ENCODE results near the gene MDM2.
"Not testable (repeated sequence)": the region's sequence is repeated elsewhere in the genome, so short reads cannot be mapped to it uniquely, and the experiment has no call there.

The MDM2 gene

DNA sequence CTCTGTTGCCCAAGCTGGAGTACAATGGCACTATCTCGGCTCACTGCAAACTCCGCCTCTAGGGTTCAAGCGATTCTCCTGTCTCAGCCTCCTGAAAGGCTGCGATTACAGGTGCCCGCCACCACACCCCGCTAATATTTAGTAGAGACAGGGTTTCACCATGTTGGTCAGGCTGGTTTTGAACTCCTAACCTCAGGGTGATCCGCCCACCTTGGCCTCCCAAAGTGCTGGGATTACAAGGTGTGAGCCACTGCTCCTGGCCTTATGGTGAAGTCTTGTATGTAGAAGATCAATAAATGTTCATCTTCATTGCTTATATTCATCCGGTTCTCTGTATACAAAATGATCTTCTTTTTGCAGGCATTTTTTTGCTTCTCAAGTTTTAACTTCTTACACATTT is 47.8 kb downstream of the MDM2 start:
- no peak overlapping the region for H3K4me3 ChIP-seq (ENCODE audit: low read length)
- H3K9ac ChIP-seq (ENCODE audit: low read length): no peak overlapping the region
- no peaks in the 10 kb centered on the region for H3K27me3 ChIP-seq (ENCODE audit: control insufficient read depth, insufficient read depth, low read length)
- H3K4me1 ChIP-seq (ENCODE audit: control insufficient read depth, insufficient read depth, low read length): no peaks in the 10 kb centered on the region
- no peak overlapping the region for H3K27ac ChIP-seq (ENCODE audit: low read depth, low read length)
- no peaks in the 10 kb centered on the region for H3K36me3 ChIP-seq (ENCODE audit: control insufficient read depth, insufficient read depth, low read length)

DNA sequence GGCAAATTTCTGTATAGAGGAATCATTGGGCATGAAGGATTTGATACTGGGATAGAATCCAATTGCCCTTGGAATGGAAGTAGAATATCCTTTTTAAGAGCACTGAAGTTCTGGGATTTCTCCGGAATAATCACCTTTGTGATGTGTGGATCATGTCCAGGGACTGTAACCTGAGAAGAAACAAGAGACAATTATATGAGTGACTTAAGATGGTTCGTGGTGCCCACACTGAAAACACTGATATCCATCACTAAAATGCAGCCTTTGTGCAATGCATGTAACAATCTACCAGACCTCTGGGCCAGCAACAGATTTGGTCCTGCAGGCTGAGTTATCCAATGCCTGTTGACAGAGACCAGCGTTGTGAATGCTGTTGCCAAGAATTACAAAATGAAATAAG is 48.5 kb downstream of the MDM2 start:
- Histone ChIP-seq H3K4me3 (ENCODE audit: low read length) (no peak overlapping the region), H3K9ac (ENCODE audit: low read length) (no peak overlapping the region), H3K4me1 (ENCODE audit: control insufficient read depth, insufficient read depth, low read length) (no peaks in the 10 kb centered on the region), H3K27me3 (ENCODE audit: control insufficient read depth, insufficient read depth, low read length) (no peaks in the 10 kb centered on the region), H3K27ac (ENCODE audit: low read depth, low read length) (no peak overlapping the region), H3K36me3 (ENCODE audit: control insufficient read depth, insufficient read depth, low read length) (no peaks in the 10 kb centered on the region)

DNA sequence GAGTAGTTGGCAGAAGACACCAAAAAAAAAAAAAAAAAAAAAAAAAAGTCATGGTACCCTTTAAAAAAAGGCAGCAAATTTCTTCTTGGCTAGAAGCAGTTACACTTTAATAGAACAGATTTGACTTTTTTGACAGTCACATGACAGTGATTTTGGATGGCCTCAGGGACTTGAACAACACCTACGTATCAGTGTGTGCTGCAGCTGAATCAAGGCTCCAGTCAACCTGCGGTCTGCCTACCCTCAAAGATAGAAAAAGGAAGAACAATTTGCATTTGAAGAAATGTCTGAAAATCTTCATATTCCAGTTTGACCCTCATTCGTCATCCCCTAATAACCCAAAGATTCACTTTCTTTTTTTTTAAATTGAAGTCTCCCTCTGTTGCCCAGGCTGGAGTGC is 53.9 kb downstream of the MDM2 start:
- no peaks in the 10 kb centered on the region for H3K36me3 ChIP-seq (ENCODE audit: control insufficient read depth, insufficient read depth, low read length)
- no peak overlapping the region for H3K4me3 ChIP-seq (ENCODE audit: low read length)
- no peaks in the 10 kb centered on the region for H3K27me3 ChIP-seq (ENCODE audit: control insufficient read depth, insufficient read depth, low read length)
- H3K4me1 ChIP-seq (ENCODE audit: control insufficient read depth, insufficient read depth, low read length): no peaks in the 10 kb centered on the region
- H3K27ac ChIP-seq (ENCODE audit: low read depth, low read length): no peak overlapping the region
- H3K9ac ChIP-seq (ENCODE audit: low read length): no peak overlapping the region

DNA sequence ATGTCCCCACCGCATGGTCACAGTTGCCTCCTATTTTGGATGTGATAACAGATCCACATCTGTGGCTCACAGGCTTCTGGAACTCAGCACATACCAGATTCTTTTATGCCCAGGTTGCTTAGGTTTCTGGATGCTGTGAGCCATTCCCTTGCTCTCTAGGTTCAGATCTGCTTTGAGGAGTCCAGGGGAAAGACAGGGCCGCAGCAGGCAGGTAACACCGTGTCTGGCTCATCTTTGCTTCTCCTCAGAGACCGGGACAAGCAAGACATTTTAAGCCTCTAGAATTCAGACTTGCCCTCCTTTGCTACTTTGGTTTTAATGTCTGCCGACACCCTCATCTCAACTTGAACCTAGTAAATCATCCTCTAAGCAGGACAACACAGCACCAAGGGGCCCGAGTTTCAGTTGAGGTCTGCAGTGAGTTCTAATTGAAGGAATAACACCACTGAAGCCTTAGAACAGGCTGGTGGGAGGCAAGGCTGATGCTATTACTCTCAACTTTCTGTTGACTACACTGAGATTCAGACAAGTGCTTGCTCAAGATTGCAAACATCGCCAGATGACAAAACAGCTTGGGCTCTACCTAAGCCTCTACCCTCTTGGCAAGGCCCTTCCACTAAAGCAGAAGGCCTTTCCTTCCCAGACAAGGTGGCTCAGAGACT is 55.3 kb downstream of the MDM2 start:
- Histone ChIP-seq H3K36me3 (ENCODE audit: control insufficient read depth, insufficient read depth, low read length) (peaks cover under 1% of the 10 kb centered on the region), H3K27ac (ENCODE audit: low read depth, low read length) (no peak overlapping the region), H3K27me3 (ENCODE audit: control insufficient read depth, insufficient read depth, low read length) (no peaks in the 10 kb centered on the region), H3K4me3 (ENCODE audit: low read length) (no peak overlapping the region), H3K9ac (ENCODE audit: low read length) (no peak overlapping the region), H3K4me1 (ENCODE audit: control insufficient read depth, insufficient read depth, low read length) (no peaks in the 10 kb centered on the region)

DNA sequence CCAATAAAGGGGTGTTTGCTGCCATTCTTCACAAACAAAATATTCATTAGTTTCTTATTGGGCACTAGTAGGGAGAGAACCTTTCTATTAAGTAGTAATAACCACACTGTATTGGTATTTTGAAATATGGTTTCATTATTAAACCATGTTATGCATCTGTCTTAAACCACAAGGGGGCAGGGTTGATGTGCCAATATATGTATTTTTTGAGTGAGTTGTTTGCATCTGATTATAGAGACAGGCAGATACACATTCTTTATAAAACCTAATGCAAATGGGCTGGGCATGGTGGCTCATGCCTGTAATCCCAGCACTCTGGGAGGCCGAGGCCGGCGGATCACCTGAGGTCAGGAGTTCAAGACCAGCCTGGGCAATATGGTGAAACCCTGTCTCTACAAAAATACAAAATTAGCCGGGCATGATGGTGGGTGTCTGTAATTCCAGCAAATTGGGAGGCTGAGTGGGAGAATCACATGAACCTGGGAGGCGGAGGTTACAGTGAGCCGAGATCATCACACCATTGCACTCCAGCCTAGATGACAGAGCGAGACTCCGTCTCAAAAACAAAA is 56.0 kb downstream of the MDM2 start:
- H3K9ac ChIP-seq (ENCODE audit: low read length); H3K27ac ChIP-seq (ENCODE audit: low read depth, low read length); H3K4me3 ChIP-seq (ENCODE audit: low read length); H3K36me3 ChIP-seq (ENCODE audit: control insufficient read depth, insufficient read depth, low read length); H3K4me1 ChIP-seq (ENCODE audit: control insufficient read depth, insufficient read depth, low read length); H3K27me3 ChIP-seq (ENCODE audit: control insufficient read depth, insufficient read depth, low read length): not testable (repeated sequence)

DNA sequence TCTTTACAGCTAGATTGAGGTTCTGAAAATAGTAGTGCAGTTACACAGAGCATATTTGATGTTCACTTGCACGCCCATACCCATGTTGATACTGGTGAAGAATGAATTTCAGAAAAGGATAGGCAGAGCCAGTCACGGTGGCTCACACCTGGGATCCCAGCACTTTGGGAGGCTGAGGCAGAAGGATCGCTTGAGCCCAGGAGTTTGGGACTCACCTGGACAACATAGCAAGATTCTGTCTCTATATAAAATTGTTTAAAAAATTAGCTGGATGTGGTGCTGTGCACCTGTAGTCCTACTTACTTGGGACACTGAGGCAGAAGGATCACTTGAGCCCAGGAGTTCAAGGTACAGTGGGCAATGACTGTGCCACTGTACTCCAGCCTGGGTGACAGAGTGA is 56.6 kb downstream of the MDM2 start:
- no peak overlapping the region for H3K9ac ChIP-seq (ENCODE audit: low read length)
- peaks cover 2% of the 10 kb centered on the region for H3K36me3 ChIP-seq (ENCODE audit: control insufficient read depth, insufficient read depth, low read length)
- no peaks in the 10 kb centered on the region for H3K4me1 ChIP-seq (ENCODE audit: control insufficient read depth, insufficient read depth, low read length)
- no peaks in the 10 kb centered on the region for H3K27me3 ChIP-seq (ENCODE audit: control insufficient read depth, insufficient read depth, low read length)
- no peak overlapping the region for H3K27ac ChIP-seq (ENCODE audit: low read depth, low read length)
- no peak overlapping the region for H3K4me3 ChIP-seq (ENCODE audit: low read length)

DNA sequence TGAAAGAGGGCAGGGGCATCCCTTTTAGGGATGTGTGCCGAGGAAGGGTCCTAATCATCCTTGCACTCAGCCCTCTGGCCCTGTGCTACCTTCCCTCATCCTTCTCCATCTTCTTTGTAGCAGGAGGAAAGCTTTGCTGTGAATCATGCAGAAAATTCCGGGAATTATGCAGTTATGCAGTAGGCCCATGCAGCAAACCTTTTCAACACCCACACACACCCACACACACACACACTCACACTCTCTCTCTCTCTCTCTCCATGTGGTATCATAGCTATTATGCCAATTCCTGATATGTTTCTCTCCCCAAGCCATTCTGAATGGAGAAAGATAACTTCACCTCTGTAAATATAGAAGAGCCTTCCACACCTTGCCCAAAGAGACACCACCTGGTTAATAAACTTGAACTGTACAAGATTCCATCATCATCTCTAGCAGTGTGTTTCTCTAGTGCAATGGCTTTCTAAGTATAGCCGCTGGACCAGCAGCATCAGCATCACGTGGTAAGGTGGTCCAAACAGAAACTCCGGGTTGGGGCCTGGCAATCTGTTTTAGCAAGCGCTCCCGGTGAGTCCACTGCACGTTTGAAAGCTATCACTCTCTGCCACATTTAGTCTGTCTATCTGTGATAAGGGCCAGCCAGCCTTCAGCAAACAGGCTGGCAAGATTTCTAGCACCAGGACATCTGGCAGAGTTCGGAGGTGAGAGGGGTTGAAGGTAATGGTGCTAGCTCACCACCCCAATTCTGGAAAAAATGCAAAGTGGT is 57.6 kb downstream of the MDM2 start:
- peaks cover 2% of the 10 kb centered on the region for H3K36me3 ChIP-seq (ENCODE audit: control insufficient read depth, insufficient read depth, low read length)
- no peak overlapping the region for H3K9ac ChIP-seq (ENCODE audit: low read length)
- no peaks in the 10 kb centered on the region for H3K4me1 ChIP-seq (ENCODE audit: control insufficient read depth, insufficient read depth, low read length)
- no peak overlapping the region for H3K27ac ChIP-seq (ENCODE audit: low read depth, low read length)
- H3K4me3 ChIP-seq (ENCODE audit: low read length): no peak overlapping the region
- H3K27me3 ChIP-seq (ENCODE audit: control insufficient read depth, insufficient read depth, low read length): no peaks in the 10 kb centered on the region

DNA sequence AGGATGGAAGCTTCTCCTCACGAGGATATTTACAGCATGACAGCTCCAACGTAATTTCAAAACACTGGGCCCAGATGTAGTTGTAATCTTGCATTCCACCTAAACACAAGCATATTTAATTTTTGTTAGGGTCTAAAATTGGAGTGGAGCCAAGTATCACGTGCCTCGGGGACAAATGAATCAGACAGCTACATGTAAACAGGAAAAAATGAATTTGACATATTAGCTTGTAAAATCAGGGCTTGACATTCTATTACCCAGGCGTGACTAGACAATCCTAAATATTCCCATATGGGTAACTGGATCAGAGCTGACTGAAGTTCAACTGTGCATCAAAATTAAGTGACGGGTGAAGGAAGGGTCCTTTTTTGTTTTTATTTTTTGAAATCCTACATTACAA is 59.0 kb downstream of the MDM2 start:
- no peaks in the 10 kb centered on the region for H3K27me3 ChIP-seq (ENCODE audit: control insufficient read depth, insufficient read depth, low read length)
- H3K36me3 ChIP-seq (ENCODE audit: control insufficient read depth, insufficient read depth, low read length): peaks cover 2% of the 10 kb centered on the region
- no peak overlapping the region for H3K27ac ChIP-seq (ENCODE audit: low read depth, low read length)

DNA sequence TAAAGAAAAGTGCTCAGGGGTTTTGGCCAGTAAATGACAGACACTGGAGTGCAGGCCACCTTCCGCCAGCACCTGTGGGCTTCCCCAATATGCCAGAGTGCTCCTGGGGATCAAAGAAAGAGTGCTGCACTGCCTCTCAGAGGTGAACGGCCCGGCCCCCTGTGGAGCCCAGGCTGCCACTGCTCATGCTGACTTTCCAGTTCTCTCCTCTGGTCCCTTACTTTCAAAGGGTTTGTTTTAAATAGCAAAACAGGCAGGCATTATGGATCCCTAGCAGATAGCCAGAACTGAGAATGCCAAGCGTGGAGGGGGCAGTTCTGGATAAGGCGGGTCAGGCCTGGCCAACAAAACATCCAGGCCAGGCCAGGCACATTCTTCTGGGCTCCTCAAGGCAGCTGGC is 59.6 kb downstream of the MDM2 start:
- Histone ChIP-seq H3K27ac (ENCODE audit: low read depth, low read length) (no peak overlapping the region), H3K4me3 (ENCODE audit: low read length) (no peak overlapping the region), H3K4me1 (ENCODE audit: control insufficient read depth, insufficient read depth, low read length) (no peaks in the 10 kb centered on the region), H3K27me3 (ENCODE audit: control insufficient read depth, insufficient read depth, low read length) (no peaks in the 10 kb centered on the region), H3K36me3 (ENCODE audit: control insufficient read depth, insufficient read depth, low read length) (peaks cover 2% of the 10 kb centered on the region), H3K9ac (ENCODE audit: low read length) (no peak overlapping the region)

More for the DNA sequence above, 59.0 kb downstream of the MDM2 start:
- Histone ChIP-seq H3K4me3 (ENCODE audit: low read length) (no peak overlapping the region), H3K9ac (ENCODE audit: low read length) (no peak overlapping the region), H3K4me1 (ENCODE audit: control insufficient read depth, insufficient read depth, low read length) (no peaks in the 10 kb centered on the region)

DNA sequence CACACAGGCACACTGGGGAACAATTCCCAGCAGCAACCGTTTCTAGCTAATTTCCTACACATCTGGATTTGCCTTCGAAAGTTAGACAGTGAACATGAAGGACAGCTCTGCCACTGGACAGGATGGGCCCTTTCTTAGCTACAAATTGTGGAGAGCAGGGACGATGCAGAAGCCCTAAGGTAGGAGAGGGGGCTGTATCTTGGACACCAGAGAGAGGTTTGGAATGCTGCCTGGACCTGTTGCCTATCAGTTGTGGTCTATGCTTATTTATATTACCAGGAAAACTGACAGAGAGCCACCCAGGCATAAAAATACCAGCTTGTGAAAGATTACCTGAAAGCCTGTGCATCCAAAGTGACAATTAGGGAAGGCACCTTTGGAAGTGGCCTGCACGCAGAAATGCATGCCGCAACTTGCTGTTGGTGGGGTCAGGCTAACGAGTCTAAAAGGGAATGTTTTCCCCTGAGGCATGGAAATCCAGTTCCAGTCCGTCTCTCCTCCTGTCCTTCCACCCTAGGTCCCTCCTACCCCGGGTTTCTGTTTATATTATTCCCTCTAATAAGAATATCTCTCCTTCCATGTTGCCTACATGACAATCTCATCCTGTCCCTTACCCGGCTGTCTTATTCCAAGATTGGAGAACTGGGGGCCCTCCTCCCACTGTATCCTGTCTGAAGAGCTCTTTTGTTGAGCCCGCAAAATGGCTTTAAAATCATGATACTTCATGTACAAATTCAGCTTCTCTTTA is 60.2 kb downstream of the MDM2 start:
- Histone ChIP-seq H3K36me3 (ENCODE audit: control insufficient read depth, insufficient read depth, low read length) (peaks cover 2% of the 10 kb centered on the region), H3K27me3 (ENCODE audit: control insufficient read depth, insufficient read depth, low read length) (no peaks in the 10 kb centered on the region), H3K9ac (ENCODE audit: low read length) (no peak overlapping the region), H3K27ac (ENCODE audit: low read depth, low read length) (no peak overlapping the region), H3K4me1 (ENCODE audit: control insufficient read depth, insufficient read depth, low read length) (no peaks in the 10 kb centered on the region), H3K4me3 (ENCODE audit: low read length) (no peak overlapping the region)

DNA sequence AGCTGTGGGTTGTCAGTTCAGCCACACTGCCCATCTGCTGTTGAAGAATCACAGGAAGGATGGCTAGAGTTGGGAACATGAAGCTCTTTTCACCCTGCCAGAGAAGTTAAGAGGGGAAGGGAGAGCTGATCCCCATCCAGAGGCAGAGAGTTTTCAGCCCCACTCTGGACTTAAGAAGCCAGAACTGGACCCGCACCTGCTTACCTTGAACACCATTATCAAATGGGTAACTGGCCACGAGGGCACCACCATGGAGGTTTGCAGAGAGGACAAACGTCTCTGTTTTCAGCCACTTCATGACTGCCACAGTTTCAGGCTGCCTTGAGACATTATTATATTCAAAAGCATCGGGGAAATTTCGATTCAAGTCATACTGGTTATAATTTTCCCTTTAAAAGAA is 62.0 kb downstream of the MDM2 start:
- H3K9ac ChIP-seq (ENCODE audit: low read length): no peak overlapping the region
- no peaks in the 10 kb centered on the region for H3K27me3 ChIP-seq (ENCODE audit: control insufficient read depth, insufficient read depth, low read length)
- H3K4me1 ChIP-seq (ENCODE audit: control insufficient read depth, insufficient read depth, low read length): no peaks in the 10 kb centered on the region
- H3K27ac ChIP-seq (ENCODE audit: low read depth, low read length): no peak overlapping the region
- no peak overlapping the region for H3K4me3 ChIP-seq (ENCODE audit: low read length)
- peaks cover 2% of the 10 kb centered on the region for H3K36me3 ChIP-seq (ENCODE audit: control insufficient read depth, insufficient read depth, low read length)

DNA sequence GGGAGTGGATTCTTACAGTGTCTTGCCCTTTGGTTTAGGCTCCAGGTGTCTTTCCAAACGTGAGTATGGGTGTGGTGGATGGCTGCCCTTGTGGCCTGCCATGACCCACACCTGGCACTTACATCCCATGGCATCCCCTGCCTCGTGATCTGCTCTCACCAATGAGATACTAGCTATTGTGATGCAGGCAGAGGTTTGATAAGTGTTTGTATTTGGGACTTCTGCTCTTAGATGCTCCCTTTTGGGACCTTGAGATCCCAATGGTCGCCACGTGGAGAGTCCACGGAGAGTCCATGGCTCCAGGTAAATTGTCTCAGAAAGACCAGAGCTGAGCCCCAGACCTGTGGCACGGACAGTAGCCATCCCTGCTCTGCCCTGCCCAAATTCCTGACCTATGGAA is 62.5 kb downstream of the MDM2 start:
- peaks cover 2% of the 10 kb centered on the region for H3K36me3 ChIP-seq (ENCODE audit: control insufficient read depth, insufficient read depth, low read length)
- H3K4me3 ChIP-seq (ENCODE audit: low read length): no peak overlapping the region
- H3K27ac ChIP-seq (ENCODE audit: low read depth, low read length): no peak overlapping the region
- no peaks in the 10 kb centered on the region for H3K4me1 ChIP-seq (ENCODE audit: control insufficient read depth, insufficient read depth, low read length)
- no peak overlapping the region for H3K9ac ChIP-seq (ENCODE audit: low read length)
- no peaks in the 10 kb centered on the region for H3K27me3 ChIP-seq (ENCODE audit: control insufficient read depth, insufficient read depth, low read length)

Data from rectal smooth muscle tissue (tissue), 1 donor.